K562 (cell line): ENCODE measurements around the gene CTDSP2. TPM values are rescaled to one million over a fixed set of nuclear protein-coding genes. Genes with fewer than 3 reads are reported as not detected.

Experiments
- ESRRA ChIP-seq: fragments of 450-650 bp; IDR thresholded peaks from 2 replicates; pipeline ENCODE4 v1.6.1; 2014; ENCODE audit warnings: low read depth, mild to moderate bottlenecking, moderate library complexity, borderline replicate concordance
- KDM4B ChIP-seq, 2 experiments: fragments of 450-650 bp in 1 of 2; sonication (generic) in 1 of 2; IDR thresholded peaks; 2 replicates each; pipeline ENCODE4 v1.6.1; 2016 to 2017; ENCODE audit warnings: borderline replicate concordance in 2 of 2, antibody characterized with exemption in 1 of 2, low read depth in 1 of 2, mild to moderate bottlenecking in 1 of 2
- RBM25 ChIP-seq: fragments of 200-400 bp; formaldehyde crosslinking; IDR thresholded peaks from 2 replicates; pipeline ENCODE4 v1.6.1; 2018; ENCODE audit warnings: low read length, low read depth, moderate library complexity; ENCODE audit not compliant: severe bottlenecking
- XRCC3 ChIP-seq: fragments of 450-650 bp; IDR thresholded peaks from 2 replicates; pipeline ENCODE4 v1.6.1; 2017; ENCODE audit warnings: mild to moderate bottlenecking, moderate library complexity
- ZFP30 ChIP-seq: fragments of 250-450 bp; sonication (Bioruptor Pico); IDR thresholded peaks from 2 replicates; pipeline ENCODE4 v1.8.0; 2022; ENCODE audit warnings: moderate library complexity, mild to moderate bottlenecking, inconsistent platforms, borderline replicate concordance
- ZNF644 ChIP-seq: fragments of 200-800 bp; sonication (Bioruptor generic); IDR thresholded peaks from 2 replicates; pipeline ENCODE4 v1.6.1; 2016; ENCODE audit warnings: low read depth, missing genetic modification characterization, missing compliant biosample characterization
- polyA plus RNA-seq, 8 experiments: library from polyadenylated mRNA; depleted of rRNA in 4 of 8; stranded (reverse) in 5 of 8; unstranded in 3 of 8; fragments of >200 nt; fragmentation: Nextera tagmentation in 2 of 8; fragmentation: Illumina TruSeq in 1 of 8; extraction: Ambion mirVana in 2 of 8; extraction: Trizol in 1 of 8; gene quantifications; 2 replicates each; pipeline versions ENCODE4 v1.2.1 to v1.2.3, GENCODE V29; 2011 to 2014; ENCODE audit warnings: inconsistent platforms in 1 of 8, missing spikeins in 1 of 8
- total RNA-seq, 7 experiments: library from RNA; depleted of rRNA in 6 of 7; stranded (reverse); fragments of >200 nt in 6 of 7; fragmentation: Illumina TruSeq in 2 of 7; extraction: Trizol in 2 of 7; gene quantifications; 2 replicates each; pipeline versions ENCODE4 v1.2.1 to v1.2.3, GENCODE V29; 2011 to 2021; ENCODE audit warnings: low replicate concordance in 1 of 7
- TF ChIP-seq, protein P1 (sequence below): sonication (generic); formaldehyde crosslinking; IDR thresholded peaks from 2 replicates; pipeline ENCODE4 v1.8.0; 2023; ENCODE audit warnings: missing genetic modification reagents, mild to moderate bottlenecking, borderline replicate concordance

Gene CTDSP2
- total and polyA plus RNA-seq, 9 of the 15 experiments (the other 6 are each of a cell fraction or from before 2014, with no cell fraction given), result 20.4 to 108 (median 47.7) TPM

DNA sequence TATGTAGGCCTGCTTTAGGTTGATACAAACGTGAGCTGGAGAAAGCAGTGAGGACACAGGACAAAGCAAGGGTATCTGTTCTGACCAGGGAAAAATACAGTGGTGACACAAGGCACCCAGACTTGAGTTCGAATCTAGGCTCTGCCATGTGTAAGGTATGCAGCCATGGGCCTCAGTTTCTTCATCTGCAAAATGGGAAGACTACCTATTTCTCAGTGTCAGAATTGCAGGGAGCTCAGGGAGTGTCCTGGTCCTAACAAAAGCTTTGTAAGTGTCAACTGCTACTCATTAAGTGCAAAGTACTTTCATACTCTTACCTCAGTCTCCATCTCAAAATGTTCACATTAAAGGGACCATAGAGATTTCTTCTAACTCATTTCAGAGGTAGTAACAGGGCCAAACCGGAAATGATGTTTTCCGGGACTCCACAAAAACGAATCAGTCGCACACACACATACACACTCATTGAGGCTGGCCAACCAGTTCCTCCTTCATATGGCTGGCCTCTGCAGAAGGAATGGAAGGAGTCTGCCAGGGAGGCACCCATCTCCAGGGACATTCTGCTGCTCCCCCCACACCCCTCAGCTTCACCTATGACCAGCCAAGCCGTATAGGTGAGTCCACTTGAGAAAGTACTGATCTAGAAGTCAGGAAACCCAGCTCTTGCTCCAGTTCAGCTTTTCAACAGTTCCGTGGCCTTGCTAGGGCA lies 7.8 kb downstream of the CTDSP2 start (continued):
- peak; percentile 95 for TF ChIP-seq RBM25
- no peak for TF ChIP-seq ESRRA
- TF ChIP-seq, protein P1, sequence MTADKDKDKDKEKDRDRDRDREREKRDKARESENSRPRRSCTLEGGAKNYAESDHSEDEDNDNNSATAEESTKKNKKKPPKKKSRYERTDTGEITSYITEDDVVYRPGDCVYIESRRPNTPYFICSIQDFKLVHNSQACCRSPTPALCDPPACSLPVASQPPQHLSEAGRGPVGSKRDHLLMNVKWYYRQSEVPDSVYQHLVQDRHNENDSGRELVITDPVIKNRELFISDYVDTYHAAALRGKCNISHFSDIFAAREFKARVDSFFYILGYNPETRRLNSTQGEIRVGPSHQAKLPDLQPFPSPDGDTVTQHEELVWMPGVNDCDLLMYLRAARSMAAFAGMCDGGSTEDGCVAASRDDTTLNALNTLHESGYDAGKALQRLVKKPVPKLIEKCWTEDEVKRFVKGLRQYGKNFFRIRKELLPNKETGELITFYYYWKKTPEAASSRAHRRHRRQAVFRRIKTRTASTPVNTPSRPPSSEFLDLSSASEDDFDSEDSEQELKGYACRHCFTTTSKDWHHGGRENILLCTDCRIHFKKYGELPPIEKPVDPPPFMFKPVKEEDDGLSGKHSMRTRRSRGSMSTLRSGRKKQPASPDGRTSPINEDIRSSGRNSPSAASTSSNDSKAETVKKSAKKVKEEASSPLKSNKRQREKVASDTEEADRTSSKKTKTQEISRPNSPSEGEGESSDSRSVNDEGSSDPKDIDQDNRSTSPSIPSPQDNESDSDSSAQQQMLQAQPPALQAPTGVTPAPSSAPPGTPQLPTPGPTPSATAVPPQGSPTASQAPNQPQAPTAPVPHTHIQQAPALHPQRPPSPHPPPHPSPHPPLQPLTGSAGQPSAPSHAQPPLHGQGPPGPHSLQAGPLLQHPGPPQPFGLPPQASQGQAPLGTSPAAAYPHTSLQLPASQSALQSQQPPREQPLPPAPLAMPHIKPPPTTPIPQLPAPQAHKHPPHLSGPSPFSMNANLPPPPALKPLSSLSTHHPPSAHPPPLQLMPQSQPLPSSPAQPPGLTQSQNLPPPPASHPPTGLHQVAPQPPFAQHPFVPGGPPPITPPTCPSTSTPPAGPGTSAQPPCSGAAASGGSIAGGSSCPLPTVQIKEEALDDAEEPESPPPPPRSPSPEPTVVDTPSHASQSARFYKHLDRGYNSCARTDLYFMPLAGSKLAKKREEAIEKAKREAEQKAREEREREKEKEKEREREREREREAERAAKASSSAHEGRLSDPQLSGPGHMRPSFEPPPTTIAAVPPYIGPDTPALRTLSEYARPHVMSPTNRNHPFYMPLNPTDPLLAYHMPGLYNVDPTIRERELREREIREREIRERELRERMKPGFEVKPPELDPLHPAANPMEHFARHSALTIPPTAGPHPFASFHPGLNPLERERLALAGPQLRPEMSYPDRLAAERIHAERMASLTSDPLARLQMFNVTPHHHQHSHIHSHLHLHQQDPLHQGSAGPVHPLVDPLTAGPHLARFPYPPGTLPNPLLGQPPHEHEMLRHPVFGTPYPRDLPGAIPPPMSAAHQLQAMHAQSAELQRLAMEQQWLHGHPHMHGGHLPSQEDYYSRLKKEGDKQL, result no peak
- TF ChIP-seq ZNF644 (tag), result no peak
- TF ChIP-seq KDM4B (IDR thresholded peaks at IDR 0.05; ENCODE audit: borderline replicate concordance in 2 of 2, low read depth in 1 of 2), result no peak
- TF ChIP-seq ZFP30 (CRISPR knock-in tag), result no peak
- TF ChIP-seq XRCC3, result no peak
